Ovary (tissue), 9 donors: Measurements from ENCODE around the gene EXD3. TPM values are rescaled to one million over a fixed set of nuclear protein-coding genes. Genes with fewer than 3 reads are reported as not detected.
"Not testable (repeated sequence)": the region's sequence is repeated elsewhere in the genome, so short reads cannot be mapped to it uniquely, and the experiment has no call there.

Experiments
- DNase-seq, 5 donors: peaks; one replicate each; pipeline ENCODE4 v3.0.0-alpha.2; 2019 to 2020
- H3K27ac ChIP-seq, 2 donors: fragments of 200-600 bp; one replicate each; pipeline versions ENCODE4 v1.5.1 to v1.8.0; 2019 to 2022
- H3K27me3 ChIP-seq: fragments of 200-600 bp; one replicate; pipeline ENCODE4 v1.8.0; 2022
- H3K36me3 ChIP-seq: fragments of 200-600 bp; sonication (generic); one replicate; pipeline ENCODE4 v1.5.1; 2019
- H3K4me1 ChIP-seq: one replicate; pipeline ENCODE4 v1.8.1; 2013; ENCODE audit warnings: mild to moderate bottlenecking, moderate library complexity; ENCODE audit not compliant: insufficient read depth
- H3K4me3 ChIP-seq: fragments of 200-600 bp; sonication (generic); one replicate; pipeline ENCODE4 v1.5.1; 2017
- H3K9me3 ChIP-seq, 2 donors: fragments of 200-600 bp in 1 of 2; sonication (generic) in 1 of 2; one replicate each; pipeline versions ENCODE4 v1.5.1 to v1.8.1; 2013 to 2019; ENCODE audit warnings: mild to moderate bottlenecking in 1 of 2, moderate library complexity in 1 of 2
- EP300 ChIP-seq: sonication (generic); formaldehyde crosslinking; IDR thresholded peaks from one replicate; pipeline ENCODE4 v1.6.1; 2017; ENCODE audit warnings: antibody characterized with exemption
- POLR2A ChIP-seq: fragments of 450-650 bp; IDR thresholded peaks from one replicate; pipeline ENCODE4 v1.6.1; 2017; ENCODE audit warnings: antibody characterized with exemption, mild to moderate bottlenecking, moderate library complexity
- WGBS, 3 donors: extraction: QIAGEN DNeasy Blood & Tissue Kit in 1 of 3; methylation state at CpG; one replicate each; pipeline versions ENCODE4 v1.1.5 to v1.1.7; 2013 to 2017; 5-methylcytosine and 5-hydroxymethylcytosine counted together
- intact Hi-C, 4 donors: fragments of 100-400 bp; cut with DNase I; formaldehyde crosslinking; loops; one replicate each; pipeline versions ENCODE4 v1.11.0 to v1.15.1; 2022 to 2023
- microRNA-seq, 3 donors: library from miRNA; unstranded; fragments of <30 nt; microRNA quantifications; one replicate each; pipeline versions ENCODE4 to v1.2.0, GENCODE V29; 2019 to 2020
- polyA plus RNA-seq, 2 donors: library from polyadenylated mRNA; stranded (reverse); fragments of 200-250 nt in 1 of 2; fragments of 350-450 nt in 1 of 2; fragmentation: Illumina TruSeq in 1 of 2; extraction: RNeasy Lipid Tissue Mini Kit (QIAGEN cat#74804) in 1 of 2; gene quantifications; one replicate each; pipeline ENCODE4 v1.2.3, GENCODE V29; 2013 to 2014
- total RNA-seq, 7 donors: library from RNA; depleted of rRNA in 2 of 7; stranded (reverse); fragments of >200 nt in 2 of 7; fragmentation: NEBNext Ultra II Directional in 3 of 7; extraction: Animal tissue kit (Norgen Biotek cat#: 25700) in 3 of 7; gene quantifications; one replicate each; pipeline versions ENCODE4 v1.1.0 to v1.2.4, GENCODE V29; 2016 to 2023
- TF ChIP-seq, protein P1 (sequence below), 3 donors: fragments of 450-650 bp in 2 of 3; fragments of 200-600 bp in 1 of 3; IDR thresholded peaks; one replicate each; pipeline versions ENCODE4 v1.5.1 to v1.8.0; 2016 to 2022; ENCODE audit warnings: antibody characterized with exemption in 3 of 3, mild to moderate bottlenecking in 1 of 3
- donor health status: DM: no; HTN: no; CAD: no; lungs with moderate emphysema.
- donor health status: DM: no; HTN: no; CAD: no.
- donor health status: Bipolar disorder and iron deficiency.
- donor health status: DM: yes; HTN: yes; CAD: no.
- donor health status: DM: no; HTN: no; CAD: no.
- donor health status: DM: yes; HTN: yes; CAD: no.

Gene EXD3
- total and polyA plus RNA-seq, 9 donors, result 1.0 to 30.6 (median 23.4) TPM

DNA sequence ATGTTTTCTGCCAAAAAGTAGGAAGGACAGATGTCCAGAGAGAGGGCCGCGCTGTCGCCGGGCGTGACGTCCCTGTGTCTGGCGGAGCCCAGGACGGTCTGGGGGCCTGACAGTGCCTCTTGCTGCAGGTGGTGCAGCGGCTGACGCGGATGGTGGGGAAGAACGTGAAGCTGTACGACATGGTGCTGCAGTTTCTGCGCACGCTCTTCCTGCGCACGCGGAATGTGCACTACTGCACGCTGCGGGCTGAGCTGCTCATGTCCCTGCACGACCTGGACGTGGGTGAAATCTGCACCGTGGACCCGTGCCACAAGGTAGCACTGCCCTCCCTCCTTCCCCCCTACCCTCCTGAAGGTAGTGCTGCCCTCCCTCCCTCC, 160.1 kb downstream of the EXD3 start:
- TF ChIP-seq POLR2A (no peak), EP300 (no peak)
- TF ChIP-seq, protein P1, sequence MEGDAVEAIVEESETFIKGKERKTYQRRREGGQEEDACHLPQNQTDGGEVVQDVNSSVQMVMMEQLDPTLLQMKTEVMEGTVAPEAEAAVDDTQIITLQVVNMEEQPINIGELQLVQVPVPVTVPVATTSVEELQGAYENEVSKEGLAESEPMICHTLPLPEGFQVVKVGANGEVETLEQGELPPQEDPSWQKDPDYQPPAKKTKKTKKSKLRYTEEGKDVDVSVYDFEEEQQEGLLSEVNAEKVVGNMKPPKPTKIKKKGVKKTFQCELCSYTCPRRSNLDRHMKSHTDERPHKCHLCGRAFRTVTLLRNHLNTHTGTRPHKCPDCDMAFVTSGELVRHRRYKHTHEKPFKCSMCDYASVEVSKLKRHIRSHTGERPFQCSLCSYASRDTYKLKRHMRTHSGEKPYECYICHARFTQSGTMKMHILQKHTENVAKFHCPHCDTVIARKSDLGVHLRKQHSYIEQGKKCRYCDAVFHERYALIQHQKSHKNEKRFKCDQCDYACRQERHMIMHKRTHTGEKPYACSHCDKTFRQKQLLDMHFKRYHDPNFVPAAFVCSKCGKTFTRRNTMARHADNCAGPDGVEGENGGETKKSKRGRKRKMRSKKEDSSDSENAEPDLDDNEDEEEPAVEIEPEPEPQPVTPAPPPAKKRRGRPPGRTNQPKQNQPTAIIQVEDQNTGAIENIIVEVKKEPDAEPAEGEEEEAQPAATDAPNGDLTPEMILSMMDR (IDR thresholded peaks at IDR 0.05), result no peak
- WGBS, 3 donors, result 84 to 87% (median 86%) methylated on average over 24 of the region's 24 CpGs
- DNase-seq, result peak in 2 of 5 donors; percentile 10 to 33
- Histone ChIP-seq H3K9me3 (no peaks in the 10 kb centered on the region), H3K36me3 (no peaks in the 10 kb centered on the region), H3K27me3 (no peaks in the 10 kb centered on the region), H3K27ac (no peak overlapping the region), H3K4me3 (no peak overlapping the region), H3K4me1 (no peaks in the 10 kb centered on the region)
- intact Hi-C loops, result no loop called here

- H3K27ac ChIP-seq, H3K27me3 ChIP-seq, H3K9me3 ChIP-seq, H3K36me3 ChIP-seq, H3K4me3 ChIP-seq, H3K4me1 ChIP-seq, intact Hi-C loops: not testable (repeated sequence)
- TF ChIP-seq, protein P1 (IDR thresholded peaks at IDR 0.05), result peak in 1 of 3 donors; percentile 18
- 34 to 45% (median 36%) methylated on average over 15 of the region's 15 CpGs for WGBS, 3 donors
- DNase-seq, result peak in 2 of 5 donors; percentile 17 to 50
Measured at GRCh38 chr9:137262173-137262908, 160.6 kb downstream of the EXD3 start.

Small RNA genes lying within 50 kb of the gene (microRNA-seq; reads per million reads assigned to microRNA genes)
- gene MIR7114, result 0 to 0.16 (median 0) reads per million in 3 donors

Other genes with a start within 250 kb of the EXD3 start
- 10 to 100 TPM; 23.1 to 61.5 (median 53.9) TPM for gene ANAPC2, start 234.6 kb downstream of the EXD3 start, total RNA-seq
- gene ANAPC2, start 234.6 kb downstream of the EXD3 start, polyA plus RNA-seq, result 10 to 100 TPM in 1 of 2 donors, 1 to 10 TPM in 1; 8.0 to 38.4 TPM
- 10 to 100 TPM; 34.5 to 60.7 (median 44.5) TPM for gene SSNA1, start 234.5 kb downstream of the EXD3 start, total RNA-seq
- 10 to 100 TPM in 1 of 2 donors, 1 to 10 TPM in 1; 1.6 to 47.3 TPM for gene SSNA1, start 234.5 kb downstream of the EXD3 start, polyA plus RNA-seq
- gene TPRN, start 222.4 kb downstream of the EXD3 start, total RNA-seq, result 10 to 100 TPM in 6 of 7 donors, 1 to 10 TPM in 1; 6.6 to 18.4 (median 15.9) TPM
- gene TPRN, start 222.4 kb downstream of the EXD3 start, polyA plus RNA-seq, result 1 to 10 TPM in 1 of 2 donors, under 1 TPM in 1; 0.68 to 8.6 TPM
- 10 to 100 TPM; 29.2 to 40.8 (median 37.5) TPM for gene TMEM203, start 217.5 kb downstream of the EXD3 start, total RNA-seq
- 10 to 100 TPM; 35.3 to 38.2 TPM for gene TMEM203, start 217.5 kb downstream of the EXD3 start, polyA plus RNA-seq
- 10 to 100 TPM in 4 of 7 donors, 1 to 10 TPM in 3; 3.7 to 15.2 (median 11.3) TPM for gene NDOR1, start 217.5 kb downstream of the EXD3 start, total RNA-seq
- gene NDOR1, start 217.5 kb downstream of the EXD3 start, polyA plus RNA-seq, result 1 to 10 TPM; 1.1 to 7.2 TPM
- 1 to 10 TPM in 5 of 7 donors, under 1 TPM in 1, not detected in 1; 0.92 to 6.5 (median 3.3) TPM for gene RNF208, start 200.9 kb downstream of the EXD3 start, total RNA-seq
- 1 to 10 TPM in 1 of 2 donors, not detected in 1; 2.3 TPM for gene RNF208, start 200.9 kb downstream of the EXD3 start, polyA plus RNA-seq
- under 1 TPM in 4 of 7 donors, not detected in 3; 0.15 to 0.80 (median 0.33) TPM for gene CYSRT1, start 198.0 kb downstream of the EXD3 start, total RNA-seq
- under 1 TPM in 1 of 2 donors, not detected in 1; 0.12 TPM for gene CYSRT1, start 198.0 kb downstream of the EXD3 start, polyA plus RNA-seq
- under 1 TPM in 1 of 7 donors, not detected in 6; 0.92 TPM for gene RNF224, start 195.7 kb downstream of the EXD3 start, total RNA-seq
- not detected for gene RNF224, start 195.7 kb downstream of the EXD3 start, polyA plus RNA-seq
- under 1 TPM in 2 of 7 donors, not detected in 5; 0.15 to 0.46 TPM for gene SLC34A3, start 192.3 kb downstream of the EXD3 start, total RNA-seq
- gene SLC34A3, start 192.3 kb downstream of the EXD3 start, polyA plus RNA-seq, result not detected
- gene TUBB4B, start 181.9 kb downstream of the EXD3 start, total RNA-seq, result 100 to 1,000 TPM in 6 of 7 donors, 10 to 100 TPM in 1; 88.0 to 234 (median 175) TPM
- gene TUBB4B, start 181.9 kb downstream of the EXD3 start, polyA plus RNA-seq, result 10 to 100 TPM; 62.8 to 88.6 TPM
- not detected for gene STPG3, start 171.9 kb downstream of the EXD3 start, total RNA-seq
- not detected for gene STPG3, start 171.9 kb downstream of the EXD3 start, polyA plus RNA-seq
- gene NELFB, start 167.8 kb downstream of the EXD3 start, total RNA-seq, result 10 to 100 TPM; 20.3 to 56.6 (median 44.5) TPM
- gene NELFB, start 167.8 kb downstream of the EXD3 start, polyA plus RNA-seq, result 10 to 100 TPM; 10.9 to 50.8 TPM
- 10 to 100 TPM in 4 of 7 donors, 1 to 10 TPM in 3; 6.4 to 16.3 (median 11.2) TPM for gene TOR4A, start 145.4 kb downstream of the EXD3 start, total RNA-seq
- gene TOR4A, start 145.4 kb downstream of the EXD3 start, polyA plus RNA-seq, result 1 to 10 TPM in 1 of 2 donors, under 1 TPM in 1; 0.85 to 5.3 TPM
- gene NRARP, start 120.9 kb downstream of the EXD3 start, total RNA-seq, result 10 to 100 TPM in 1 of 7 donors, 1 to 10 TPM in 6; 1.3 to 13.8 (median 4.6) TPM
- gene NRARP, start 120.9 kb downstream of the EXD3 start, polyA plus RNA-seq, result 1 to 10 TPM; 2.6 to 3.4 TPM
- 10 to 100 TPM in 5 of 7 donors, 1 to 10 TPM in 2; 8.5 to 18.5 (median 13.8) TPM for gene NOXA1, start 231 bp upstream of the EXD3 start, total RNA-seq
- gene NOXA1, start 231 bp upstream of the EXD3 start, polyA plus RNA-seq, result 1 to 10 TPM in 1 of 2 donors, not detected in 1; 7.1 TPM
- gene ENTPD8, start 18.2 kb upstream of the EXD3 start, total RNA-seq, result under 1 TPM in 5 of 7 donors, not detected in 2; 0.10 to 0.57 (median 0.24) TPM
- gene ENTPD8, start 18.2 kb upstream of the EXD3 start, polyA plus RNA-seq, result under 1 TPM in 1 of 2 donors, not detected in 1; 0.11 TPM
- 10 to 100 TPM; 22.9 to 50.3 (median 35.4) TPM for gene NSMF, start 36.2 kb upstream of the EXD3 start, total RNA-seq
- gene NSMF, start 36.2 kb upstream of the EXD3 start, polyA plus RNA-seq, result 10 to 100 TPM; 24.0 to 29.5 TPM
- gene PNPLA7, start 127.2 kb upstream of the EXD3 start, total RNA-seq, result 10 to 100 TPM in 5 of 7 donors, 1 to 10 TPM in 2; 4.5 to 29.3 (median 13.0) TPM
- 10 to 100 TPM in 1 of 2 donors, 1 to 10 TPM in 1; 2.2 to 19.9 TPM for gene PNPLA7, start 127.2 kb upstream of the EXD3 start, polyA plus RNA-seq
- gene MRPL41, start 128.7 kb upstream of the EXD3 start, total RNA-seq, result 10 to 100 TPM; 35.9 to 61.9 (median 48.3) TPM
- gene MRPL41, start 128.7 kb upstream of the EXD3 start, polyA plus RNA-seq, result 10 to 100 TPM in 1 of 2 donors, 1 to 10 TPM in 1; 1.0 to 54.8 TPM
- gene DPH7, start 155.8 kb upstream of the EXD3 start, total RNA-seq, result 10 to 100 TPM; 29.7 to 37.7 (median 33.0) TPM
- gene DPH7, start 155.8 kb upstream of the EXD3 start, polyA plus RNA-seq, result 10 to 100 TPM; 15.4 to 38.2 TPM
- 10 to 100 TPM; 10.3 to 22.9 (median 16.5) TPM for gene ZMYND19, start 167.3 kb upstream of the EXD3 start, total RNA-seq
- 10 to 100 TPM in 1 of 2 donors, 1 to 10 TPM in 1; 5.1 to 13.6 TPM for gene ZMYND19, start 167.3 kb upstream of the EXD3 start, polyA plus RNA-seq
- 10 to 100 TPM; 11.1 to 46.2 (median 13.8) TPM for gene ARRDC1, start 182.5 kb upstream of the EXD3 start, total RNA-seq
- 10 to 100 TPM in 1 of 2 donors, 1 to 10 TPM in 1; 5.2 to 20.6 TPM for gene ARRDC1, start 182.5 kb upstream of the EXD3 start, polyA plus RNA-seq
- gene EHMT1, start 195.8 kb upstream of the EXD3 start, total RNA-seq, result 10 to 100 TPM; 44.9 to 98.5 (median 78.6) TPM
- 10 to 100 TPM; 40.8 to 44.7 TPM for gene EHMT1, start 195.8 kb upstream of the EXD3 start, polyA plus RNA-seq